Measurements from ENCODE around the gene IGSF3. TPM values are rescaled to one million over a fixed set of nuclear protein-coding genes. Genes with fewer than 3 reads are reported as not detected.

IGSF3 gene
- total RNA-seq, 2 experiments from 2014 or later, result 0.08 to 0.22 TPM

DNA sequence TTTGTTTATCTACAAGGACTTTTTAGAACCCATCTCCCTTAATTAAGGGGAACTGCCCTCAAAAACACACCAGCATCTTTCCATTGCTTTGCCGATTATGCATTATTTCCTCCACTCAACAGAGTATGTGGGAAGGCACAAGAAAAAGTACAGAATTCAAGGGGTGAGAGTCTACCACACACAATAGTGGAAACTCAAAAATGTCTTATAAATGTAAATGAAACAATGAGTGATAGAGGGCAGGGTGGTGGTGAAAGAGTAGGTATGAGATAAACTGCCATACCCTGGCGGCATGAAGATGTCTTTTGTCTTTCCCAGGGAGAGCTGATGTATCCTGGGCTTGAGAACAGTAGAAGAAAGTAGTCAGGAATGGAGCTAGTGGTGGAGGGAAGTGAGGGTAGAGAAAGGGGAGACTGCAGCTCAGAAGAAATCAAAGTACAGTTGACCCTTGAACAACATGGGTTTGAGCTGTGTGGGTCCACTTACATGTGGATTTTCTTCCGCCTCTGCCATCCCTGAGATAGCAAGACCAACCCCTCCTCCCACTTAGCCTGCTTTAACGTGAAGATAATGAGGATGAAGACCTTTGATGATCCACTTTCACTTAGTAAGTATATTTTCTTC is 121.1 kb downstream of the IGSF3 start:
- no peak overlapping the region for H3K27ac Mint-ChIP-seq
- Histone ChIP-seq H3K4me3 (ENCODE audit: low read length) (no peak overlapping the region), H3K9me3 (ENCODE audit: control insufficient read depth in 1 of 2, insufficient read depth in 1 of 2, low read length in 2 of 2) (no peaks in the 10 kb centered on the region), H3K27me3 (ENCODE audit: control insufficient read depth in 1 of 2, insufficient read depth in 2 of 2, low read length in 2 of 2) (no peaks in the 10 kb centered on the region), H3K4me1 (ENCODE audit: insufficient read depth, low read length) (peaks cover 21% of the 10 kb centered on the region), H3K27ac (ENCODE audit: low read depth in 1 of 2, low read length in 2 of 2) (no peak overlapping the region), H3K36me3 (ENCODE audit: insufficient read depth, low read length) (peaks cover 15% of the 10 kb centered on the region)
- no peak overlapping the region for H3K4me3 Mint-ChIP-seq
- no peak for ATAC-seq (ENCODE audit: poor library complexity)
- no peaks in the 10 kb centered on the region for H3K9me3 Mint-ChIP-seq
- ChIA-PET POLR2A (no interaction called here), CTCF (interaction anchor here (0.7 to 1.8 kb wide), 2 partner anchors 10 to 11 kb away, joined by 3 read pairs; no protein-coding TSS in a partner anchor)
- TF ChIP-seq, protein P1, sequence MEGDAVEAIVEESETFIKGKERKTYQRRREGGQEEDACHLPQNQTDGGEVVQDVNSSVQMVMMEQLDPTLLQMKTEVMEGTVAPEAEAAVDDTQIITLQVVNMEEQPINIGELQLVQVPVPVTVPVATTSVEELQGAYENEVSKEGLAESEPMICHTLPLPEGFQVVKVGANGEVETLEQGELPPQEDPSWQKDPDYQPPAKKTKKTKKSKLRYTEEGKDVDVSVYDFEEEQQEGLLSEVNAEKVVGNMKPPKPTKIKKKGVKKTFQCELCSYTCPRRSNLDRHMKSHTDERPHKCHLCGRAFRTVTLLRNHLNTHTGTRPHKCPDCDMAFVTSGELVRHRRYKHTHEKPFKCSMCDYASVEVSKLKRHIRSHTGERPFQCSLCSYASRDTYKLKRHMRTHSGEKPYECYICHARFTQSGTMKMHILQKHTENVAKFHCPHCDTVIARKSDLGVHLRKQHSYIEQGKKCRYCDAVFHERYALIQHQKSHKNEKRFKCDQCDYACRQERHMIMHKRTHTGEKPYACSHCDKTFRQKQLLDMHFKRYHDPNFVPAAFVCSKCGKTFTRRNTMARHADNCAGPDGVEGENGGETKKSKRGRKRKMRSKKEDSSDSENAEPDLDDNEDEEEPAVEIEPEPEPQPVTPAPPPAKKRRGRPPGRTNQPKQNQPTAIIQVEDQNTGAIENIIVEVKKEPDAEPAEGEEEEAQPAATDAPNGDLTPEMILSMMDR (IDR thresholded peaks at IDR 0.05), result no peak
- H3K36me3 Mint-ChIP-seq (ENCODE audit: low read depth), result peaks cover 18% of the 10 kb centered on the region
- DNase-seq, result no peak
- no peaks in the 10 kb centered on the region for H3K27me3 Mint-ChIP-seq
- H3K4me1 Mint-ChIP-seq (ENCODE audit: low read depth), result peaks cover 25% of the 10 kb centered on the region
- intact Hi-C loops (cut with DNase I, micrococcal nuclease), result no loop called here

DNA sequence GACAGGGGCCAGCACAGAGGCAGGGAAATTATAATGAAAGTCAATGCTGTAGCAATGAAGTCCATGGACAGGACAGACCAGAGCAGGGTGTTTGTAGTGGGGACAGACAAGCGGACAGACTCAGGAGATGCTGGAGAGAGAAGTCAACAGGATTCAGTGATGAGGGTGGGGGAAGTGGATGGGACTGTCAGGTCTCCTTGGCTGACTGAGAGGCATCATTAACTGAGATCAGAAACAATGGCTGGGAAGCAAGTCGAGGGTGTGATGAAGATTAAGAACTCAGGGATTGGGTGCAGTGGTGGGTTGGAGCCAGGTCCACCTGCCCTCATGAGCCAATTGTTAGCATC is 122.2 kb downstream of the IGSF3 start:
- Histone ChIP-seq H3K36me3 (ENCODE audit: insufficient read depth, low read length) (peaks cover 15% of the 10 kb centered on the region), H3K27ac (ENCODE audit: low read depth in 1 of 2, low read length in 2 of 2) (no peak overlapping the region), H3K27me3 (ENCODE audit: control insufficient read depth in 1 of 2, insufficient read depth in 2 of 2, low read length in 2 of 2) (no peaks in the 10 kb centered on the region), H3K4me1 (ENCODE audit: insufficient read depth, low read length) (peaks cover 25% of the 10 kb centered on the region), H3K9me3 (ENCODE audit: control insufficient read depth in 1 of 2, insufficient read depth in 1 of 2, low read length in 2 of 2) (no peaks in the 10 kb centered on the region), H3K4me3 (ENCODE audit: low read length) (no peak overlapping the region)
- H3K4me3 Mint-ChIP-seq, result no peak overlapping the region
- DNase-seq (no peak), ATAC-seq (ENCODE audit: poor library complexity) (no peak)
- ChIA-PET POLR2A (no interaction called here), CTCF (interaction anchor here (0.7 kb wide), 1 partner anchor 12 kb away, joined by 3 read pairs; no protein-coding TSS in a partner anchor)
- H3K27me3 Mint-ChIP-seq, result no peaks in the 10 kb centered on the region
- TF ChIP-seq, protein P1 (IDR thresholded peaks at IDR 0.05), result no peak
- intact Hi-C loops (cut with DNase I, micrococcal nuclease), result no loop called here
- peak overlapping the region; percentile 9 for H3K27ac Mint-ChIP-seq
- peaks cover 22% of the 10 kb centered on the region for H3K36me3 Mint-ChIP-seq (ENCODE audit: low read depth)
- peaks cover 22% of the 10 kb centered on the region for H3K4me1 Mint-ChIP-seq (ENCODE audit: low read depth)
- no peaks in the 10 kb centered on the region for H3K9me3 Mint-ChIP-seq

DNA sequence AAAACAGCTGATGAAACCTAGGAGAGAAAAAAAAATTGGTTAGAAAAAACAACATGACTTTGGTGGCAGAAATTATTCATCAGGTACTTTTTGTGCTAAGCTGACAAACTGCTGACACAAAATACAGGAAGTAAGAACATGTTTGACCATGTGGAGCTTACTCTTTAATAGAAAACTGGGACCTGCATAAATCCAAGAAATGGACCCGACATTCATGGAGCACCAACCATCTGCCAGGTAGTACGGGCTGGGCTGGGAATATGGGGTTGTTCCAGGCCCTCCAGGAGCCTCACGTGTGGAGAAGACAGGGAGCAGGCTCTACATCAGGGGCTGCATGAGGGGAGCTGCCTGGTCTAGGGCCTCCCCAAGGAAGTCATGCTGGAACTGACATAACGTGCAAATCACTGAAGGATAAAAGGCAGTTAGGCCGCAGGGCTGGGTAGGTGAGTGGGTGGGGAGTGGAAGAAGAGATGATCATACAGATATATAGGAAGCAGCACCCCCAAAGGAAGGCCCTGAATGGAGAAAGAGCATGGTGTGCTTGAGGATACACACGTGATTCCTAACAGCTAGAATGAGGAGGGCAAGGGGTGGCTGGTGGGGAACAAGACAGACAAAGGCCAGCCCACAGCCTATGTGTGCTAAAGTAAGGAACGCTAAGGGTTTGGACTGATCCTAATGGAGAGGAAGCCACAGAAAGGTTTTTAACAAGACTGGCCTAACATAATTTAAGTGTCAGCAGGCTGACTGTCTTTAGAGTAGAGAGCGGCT is 122.8 kb downstream of the IGSF3 start:
- peak overlapping the region; percentile 9 for H3K27ac Mint-ChIP-seq
- intact Hi-C loops (cut with DNase I, micrococcal nuclease), result no loop called here
- ATAC-seq (ENCODE audit: poor library complexity) (no peak), DNase-seq (no peak)
- no peaks in the 10 kb centered on the region for H3K9me3 Mint-ChIP-seq
- no peaks in the 10 kb centered on the region for H3K27me3 Mint-ChIP-seq
- peaks cover 28% of the 10 kb centered on the region for H3K4me1 Mint-ChIP-seq (ENCODE audit: low read depth)
- Histone ChIP-seq H3K9me3 (ENCODE audit: control insufficient read depth in 1 of 2, insufficient read depth in 1 of 2, low read length in 2 of 2) (no peaks in the 10 kb centered on the region), H3K27ac (ENCODE audit: low read depth in 1 of 2, low read length in 2 of 2) (no peak overlapping the region), H3K4me3 (ENCODE audit: low read length) (no peak overlapping the region), H3K4me1 (ENCODE audit: insufficient read depth, low read length) (peaks cover 29% of the 10 kb centered on the region), H3K27me3 (ENCODE audit: control insufficient read depth in 1 of 2, insufficient read depth in 2 of 2, low read length in 2 of 2) (no peaks in the 10 kb centered on the region), H3K36me3 (ENCODE audit: insufficient read depth, low read length) (peaks cover 15% of the 10 kb centered on the region)
- TF ChIP-seq, protein P1 (IDR thresholded peaks at IDR 0.05), result no peak
- ChIA-PET CTCF (no interaction called here), POLR2A (interaction anchor here (0.7 kb wide), 1 partner anchor 29 kb away, joined by 5 read pairs; no protein-coding TSS in a partner anchor)
- H3K36me3 Mint-ChIP-seq (ENCODE audit: low read depth), result peaks cover 22% of the 10 kb centered on the region
- no peak overlapping the region for H3K4me3 Mint-ChIP-seq
